ENCODE data around the gene TBP.

Gene TBP

DNA sequence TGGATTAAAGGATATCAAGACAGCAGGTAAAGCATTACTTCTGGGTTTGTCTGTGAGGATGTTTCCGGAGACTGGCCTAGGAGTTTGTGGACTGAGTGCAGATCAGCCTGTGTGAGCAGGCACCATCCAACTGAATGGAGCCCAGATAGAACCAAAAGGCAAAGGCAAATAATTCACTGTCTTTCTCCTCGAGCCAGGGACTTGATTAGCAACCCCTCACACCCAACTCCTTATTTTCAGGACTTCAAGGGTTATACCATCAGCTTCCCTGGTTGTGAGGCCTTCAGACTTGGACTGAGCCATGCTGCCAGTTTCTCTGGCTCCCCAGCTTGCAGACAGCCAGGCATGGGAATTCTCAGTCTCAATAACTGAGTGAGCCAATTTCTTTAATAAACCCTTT, 20.4 kb upstream of the TBP start:
- no peaks in the 10 kb centered on the region for H3K27me3 ChIP-seq
- H3K4me1 ChIP-seq: no peaks in the 10 kb centered on the region
- H3K9me3 ChIP-seq: no peaks in the 10 kb centered on the region
- H3K4me3 ChIP-seq (ENCODE audit: low read depth, low read length): no peak overlapping the region
- no peak for DNase-seq
- TF ChIP-seq, protein P1, sequence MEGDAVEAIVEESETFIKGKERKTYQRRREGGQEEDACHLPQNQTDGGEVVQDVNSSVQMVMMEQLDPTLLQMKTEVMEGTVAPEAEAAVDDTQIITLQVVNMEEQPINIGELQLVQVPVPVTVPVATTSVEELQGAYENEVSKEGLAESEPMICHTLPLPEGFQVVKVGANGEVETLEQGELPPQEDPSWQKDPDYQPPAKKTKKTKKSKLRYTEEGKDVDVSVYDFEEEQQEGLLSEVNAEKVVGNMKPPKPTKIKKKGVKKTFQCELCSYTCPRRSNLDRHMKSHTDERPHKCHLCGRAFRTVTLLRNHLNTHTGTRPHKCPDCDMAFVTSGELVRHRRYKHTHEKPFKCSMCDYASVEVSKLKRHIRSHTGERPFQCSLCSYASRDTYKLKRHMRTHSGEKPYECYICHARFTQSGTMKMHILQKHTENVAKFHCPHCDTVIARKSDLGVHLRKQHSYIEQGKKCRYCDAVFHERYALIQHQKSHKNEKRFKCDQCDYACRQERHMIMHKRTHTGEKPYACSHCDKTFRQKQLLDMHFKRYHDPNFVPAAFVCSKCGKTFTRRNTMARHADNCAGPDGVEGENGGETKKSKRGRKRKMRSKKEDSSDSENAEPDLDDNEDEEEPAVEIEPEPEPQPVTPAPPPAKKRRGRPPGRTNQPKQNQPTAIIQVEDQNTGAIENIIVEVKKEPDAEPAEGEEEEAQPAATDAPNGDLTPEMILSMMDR (IDR thresholded peaks at IDR 0.05; ENCODE audit: low read depth, low read length): no peak
- peaks cover 60% of the 10 kb centered on the region for H3K36me3 ChIP-seq

DNA sequence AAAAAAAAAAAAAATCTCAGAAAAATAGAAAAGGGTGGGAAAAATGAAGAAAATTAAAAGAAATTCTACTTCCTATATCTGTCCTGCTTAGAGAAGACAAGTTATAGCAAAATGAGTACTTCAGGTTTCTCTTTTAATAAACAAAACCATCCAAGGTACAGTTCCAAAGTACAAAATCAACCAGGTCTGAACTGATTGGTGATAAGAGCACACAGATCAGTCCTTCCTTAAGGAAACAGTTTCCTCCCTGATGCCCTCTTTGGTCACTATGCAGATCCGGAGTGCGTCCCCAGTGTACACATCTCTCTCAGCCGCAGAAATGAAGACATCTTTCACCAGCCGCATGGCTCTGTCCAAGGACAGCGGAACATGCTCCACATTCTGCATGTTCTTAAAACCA, 19.2 kb upstream of the TBP start:
- Histone ChIP-seq H3K9me3 (no peaks in the 10 kb centered on the region), H3K27me3 (no peaks in the 10 kb centered on the region), H3K36me3 (peaks cover 72% of the 10 kb centered on the region), H3K4me1 (no peaks in the 10 kb centered on the region), H3K4me3 (ENCODE audit: low read depth, low read length) (no peak overlapping the region)
- TF ChIP-seq, protein P1 (IDR thresholded peaks at IDR 0.05; ENCODE audit: low read depth, low read length): no peak
- no peak for DNase-seq

DNA sequence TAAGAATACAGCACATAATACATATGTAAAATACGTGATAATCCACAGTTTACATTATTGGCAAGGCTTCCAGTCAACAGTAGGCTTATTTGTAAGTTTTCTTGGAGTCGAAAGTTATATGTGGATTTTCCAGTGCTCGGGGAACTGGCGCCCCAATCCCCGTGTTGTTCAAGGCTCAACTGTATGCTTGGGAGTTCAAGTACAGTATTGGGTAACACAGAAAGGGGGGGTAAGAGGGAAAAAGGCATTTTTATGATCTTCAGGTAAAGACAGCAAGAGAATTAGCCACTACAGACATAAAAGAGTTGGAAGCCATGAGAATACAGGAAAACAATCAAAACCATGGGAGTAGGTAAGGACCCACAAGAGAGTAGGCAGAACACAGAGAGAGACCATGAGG, 17.5 kb upstream of the TBP start:
- Histone ChIP-seq H3K27me3 (no peaks in the 10 kb centered on the region), H3K9me3 (no peaks in the 10 kb centered on the region), H3K4me1 (no peaks in the 10 kb centered on the region), H3K4me3 (ENCODE audit: low read depth, low read length) (no peak overlapping the region), H3K36me3 (peaks cover 85% of the 10 kb centered on the region)
- no peak for DNase-seq
- TF ChIP-seq, protein P1 (IDR thresholded peaks at IDR 0.05; ENCODE audit: low read depth, low read length): no peak

DNA sequence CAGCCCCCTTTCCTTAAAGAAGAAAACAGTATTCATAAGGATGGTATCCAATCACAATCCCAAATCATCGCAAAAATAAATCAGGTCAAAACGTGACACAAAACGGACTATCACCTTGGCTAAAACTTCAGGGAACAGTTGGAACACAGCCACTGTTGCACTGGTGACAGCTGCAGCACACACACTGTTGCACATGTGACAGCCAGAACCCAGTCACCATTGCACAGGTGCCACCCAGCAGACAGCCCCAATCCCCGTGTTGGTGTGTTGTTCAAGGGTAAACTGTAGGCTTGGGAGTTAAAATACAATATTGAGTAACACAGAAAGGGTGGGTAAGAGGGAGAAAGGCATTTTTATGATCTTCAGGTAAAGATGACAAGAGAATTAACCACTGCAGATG, 16.8 kb upstream of the TBP start:
- H3K4me1 ChIP-seq: no peaks in the 10 kb centered on the region
- TF ChIP-seq, protein P1 (IDR thresholded peaks at IDR 0.05; ENCODE audit: low read depth, low read length): no peak
- no peak for DNase-seq
- H3K36me3 ChIP-seq: peaks cover 86% of the 10 kb centered on the region
- H3K27me3 ChIP-seq: no peaks in the 10 kb centered on the region
- H3K9me3 ChIP-seq: no peaks in the 10 kb centered on the region
- H3K4me3 ChIP-seq (ENCODE audit: low read depth, low read length): no peak overlapping the region

DNA sequence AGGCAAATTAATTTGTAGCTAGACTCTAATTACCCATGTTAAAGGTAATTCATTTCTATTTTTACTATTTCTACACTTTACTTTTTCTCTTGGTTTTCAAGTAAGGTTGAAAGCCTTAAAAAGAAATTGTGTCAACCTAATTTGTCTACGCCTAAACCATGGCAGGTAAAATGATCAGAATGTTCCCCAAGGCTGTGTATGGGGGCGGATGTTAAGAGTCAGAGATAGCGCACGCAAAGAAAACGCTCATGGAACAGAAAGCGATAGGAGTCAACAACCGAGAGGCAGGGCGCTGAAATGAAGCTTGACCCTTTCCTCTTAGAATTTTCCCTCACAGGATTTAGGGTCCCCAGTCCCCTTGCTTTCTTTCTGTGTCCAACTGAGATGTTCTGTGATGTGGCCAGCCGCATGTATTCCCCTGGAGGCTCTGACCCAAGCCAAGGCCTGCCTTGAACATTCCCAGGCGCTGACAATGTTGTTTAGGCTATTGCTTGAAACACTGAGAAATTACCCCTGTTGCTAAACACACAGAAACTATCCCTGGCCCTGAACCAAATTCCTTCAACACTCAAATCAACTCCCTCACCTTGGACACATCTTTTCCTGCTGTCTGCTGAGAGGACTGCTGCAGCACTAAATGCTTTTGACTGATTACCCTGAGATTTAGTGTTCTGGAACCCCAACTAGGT, 12.0 kb upstream of the TBP start:
- Histone ChIP-seq H3K9me3 (no peaks in the 10 kb centered on the region), H3K4me1 (no peaks in the 10 kb centered on the region), H3K36me3 (peaks cover 97% of the 10 kb centered on the region), H3K27me3 (no peaks in the 10 kb centered on the region), H3K4me3 (ENCODE audit: low read depth, low read length) (no peak overlapping the region)
- TF ChIP-seq, protein P1 (IDR thresholded peaks at IDR 0.05; ENCODE audit: low read depth, low read length): no peak
- no peak for DNase-seq

DNA sequence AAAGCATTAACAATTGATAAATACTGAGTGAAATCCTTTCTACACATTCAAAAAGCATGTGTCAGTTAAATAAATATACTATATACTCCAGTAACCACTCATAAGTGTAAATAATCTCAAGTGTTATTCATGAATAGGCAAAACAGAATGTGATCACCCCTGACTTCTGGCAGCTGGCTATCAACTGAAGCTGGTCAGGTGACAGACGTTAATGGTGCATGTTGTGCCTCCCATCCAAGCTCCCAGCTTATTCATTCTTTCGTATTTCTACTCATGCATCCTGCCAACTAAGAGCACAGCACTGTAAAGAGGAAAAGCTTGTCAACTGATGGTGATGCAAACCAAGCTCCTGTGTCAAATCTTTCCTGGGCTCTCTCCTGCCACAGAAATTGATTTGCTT, 8.8 kb upstream of the TBP start:
- TF ChIP-seq, protein P1 (IDR thresholded peaks at IDR 0.05; ENCODE audit: low read depth, low read length): no peak
- H3K36me3 ChIP-seq: peaks cover 88% of the 10 kb centered on the region
- DNase-seq: no peak
- no peak overlapping the region for H3K4me3 ChIP-seq (ENCODE audit: low read depth, low read length)
- no peaks in the 10 kb centered on the region for H3K9me3 ChIP-seq
- no peaks in the 10 kb centered on the region; the same call in 1 of the 2 replicates for H3K27me3 ChIP-seq
- H3K4me1 ChIP-seq: no peaks in the 10 kb centered on the region

All from BE2C (cell line).